M059J (cell line): ENCODE measurements around the gene CRACR2A. TPM values are rescaled to one million over a fixed set of nuclear protein-coding genes. Genes with fewer than 3 reads are reported as not detected.

Experiments used
- DNase-seq: peaks from one replicate; pipeline ENCODE4 v3.0.0-alpha.2; 2012; ENCODE audit warnings: low read depth
- total RNA-seq: library from RNA; depleted of rRNA; stranded (reverse); fragments of >200 nt; shearing (Covaris generic); gene quantifications from 2 replicates; pipeline ENCODE4 v1.2.3, GENCODE V29; 2014

The CRACR2A gene
- total RNA-seq, 1 experiment from 2014 or later, result not detected

- no peak for DNase-seq
Measured at GRCh38 chr12:3598896-3599860, 153.7 kb downstream of the CRACR2A start.

DNA sequence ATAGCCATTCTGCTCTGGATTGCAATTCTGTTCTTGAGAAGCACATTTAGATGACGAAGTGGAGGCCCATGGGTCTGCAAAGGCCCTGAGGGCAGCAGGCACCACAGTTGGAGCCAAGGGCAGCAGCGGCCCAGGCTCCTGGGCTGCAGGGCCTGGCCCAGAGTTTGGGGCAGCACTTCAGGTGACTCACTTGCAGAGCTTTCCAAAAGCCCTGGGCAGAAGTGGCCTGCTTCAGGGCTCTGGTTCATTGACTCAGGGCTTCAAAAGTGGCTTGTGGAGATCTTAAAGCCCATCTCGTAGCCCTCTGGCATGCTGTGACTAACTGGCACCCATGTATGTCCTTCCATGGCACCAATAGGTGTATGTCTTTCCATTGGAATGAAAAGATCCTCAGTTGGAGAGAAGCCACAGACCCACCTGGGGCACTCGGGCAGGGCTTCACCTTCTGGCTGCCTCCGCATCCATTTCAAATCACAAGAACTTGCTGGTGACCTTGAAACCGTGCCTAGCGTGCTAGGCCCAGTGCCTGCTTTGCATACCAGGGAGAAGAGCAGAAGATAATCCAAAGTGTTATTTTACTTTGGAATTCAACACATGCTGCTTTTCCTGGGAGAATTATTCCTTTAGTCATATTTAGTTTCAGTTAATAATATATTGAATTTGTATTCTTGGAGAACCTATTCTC lies 155.2 kb downstream of the CRACR2A start:
- DNase-seq, result no peak

DNA sequence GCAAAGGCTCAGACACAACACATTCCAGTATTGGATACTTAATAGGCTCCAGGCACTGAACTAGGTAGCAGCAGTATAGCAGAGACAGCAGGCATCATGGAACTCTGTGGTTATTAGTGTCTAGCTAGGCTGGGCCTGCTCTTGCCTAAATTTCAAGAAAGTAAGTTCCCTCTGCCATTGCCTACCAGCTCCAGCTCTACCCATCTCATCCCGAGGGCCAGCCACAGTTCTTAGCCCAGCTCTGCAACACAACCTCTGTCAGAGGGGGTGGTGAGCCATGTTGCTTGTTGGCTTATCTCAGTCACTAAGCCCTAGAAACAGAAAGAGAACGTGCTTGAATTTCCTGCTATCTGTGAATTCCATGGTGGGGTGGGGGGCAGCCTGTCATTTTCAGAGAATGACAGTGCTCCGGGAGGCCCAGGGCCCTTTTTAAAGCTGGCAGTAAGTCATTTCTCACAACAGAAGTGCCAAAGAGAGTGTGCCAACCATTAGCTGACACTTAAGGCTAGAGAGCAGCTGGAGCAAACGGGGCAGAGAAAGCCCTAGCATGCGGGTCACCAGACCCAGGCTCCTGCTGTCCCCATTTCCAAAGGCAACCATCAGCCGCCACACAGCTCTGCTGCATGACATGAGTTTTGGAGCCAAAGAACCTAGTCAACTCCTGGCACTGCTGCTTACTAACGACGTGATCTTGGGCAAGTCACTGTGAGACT lies 156.1 kb downstream of the CRACR2A start:
- no peak for DNase-seq

DNA sequence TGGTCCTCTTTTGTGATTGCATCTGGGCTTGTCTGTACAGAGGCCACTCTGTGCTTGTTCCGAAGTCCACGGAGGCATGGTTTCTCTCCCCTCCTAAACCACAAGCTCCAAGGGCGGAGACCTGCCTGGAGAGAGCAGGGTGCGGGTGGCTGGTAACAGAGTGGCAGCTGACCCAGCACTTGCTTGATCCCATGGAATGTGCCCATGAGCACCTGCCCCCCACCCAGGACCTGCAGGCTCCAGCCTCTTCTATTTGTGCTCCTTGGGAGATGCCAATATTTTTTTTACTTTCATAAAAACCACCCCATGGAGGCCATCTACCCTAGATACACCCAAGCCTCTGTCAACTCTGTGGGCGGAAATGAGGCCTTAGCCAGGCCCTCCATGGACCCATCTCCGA lies 157.2 kb downstream of the CRACR2A start:
- no peak for DNase-seq

GRCh38 chr12:3594966-3595365 lies 157.9 kb downstream of the CRACR2A start:
- no peak for DNase-seq

GRCh38 chr12:3593906-3594483 lies 158.9 kb downstream of the CRACR2A start:
- DNase-seq, result no peak

DNA sequence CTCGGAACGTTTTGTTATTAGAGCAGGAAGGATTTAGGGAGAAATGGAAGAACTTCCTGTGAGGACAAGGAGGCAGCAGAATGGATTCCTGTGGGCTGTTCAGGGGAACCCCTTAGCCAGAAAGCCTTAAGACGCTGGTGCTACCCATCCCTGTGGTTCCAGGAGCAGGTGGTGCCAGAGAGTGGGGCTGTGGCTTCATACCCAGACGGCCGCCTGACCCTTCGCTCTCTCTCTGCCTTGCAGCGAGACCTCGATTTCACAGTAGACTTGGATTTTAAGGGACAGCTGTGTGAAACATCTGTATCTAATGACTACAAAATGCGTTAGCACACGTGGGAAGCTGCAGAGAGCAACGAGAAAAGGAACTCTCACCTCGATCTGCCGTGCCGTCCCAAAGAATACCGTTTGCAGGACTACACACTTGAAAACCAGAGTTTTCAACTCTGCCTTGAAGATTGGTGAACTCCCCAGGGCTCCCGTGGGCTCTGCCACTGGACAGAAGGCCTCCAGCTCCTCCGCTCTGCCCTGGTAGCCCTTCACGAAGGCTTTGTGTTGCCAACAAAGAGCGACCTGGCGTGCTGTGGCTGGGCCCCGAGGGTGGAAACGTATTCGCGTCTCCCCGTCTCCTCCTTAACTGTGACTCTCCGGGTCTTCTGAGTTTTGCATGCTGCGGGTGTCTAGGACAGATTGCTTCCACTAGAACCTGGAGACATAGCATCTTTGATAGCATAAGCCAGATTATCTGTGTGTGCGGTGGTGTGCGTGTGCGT lies 159.9 kb downstream of the CRACR2A start:
- no peak for DNase-seq

DNA sequence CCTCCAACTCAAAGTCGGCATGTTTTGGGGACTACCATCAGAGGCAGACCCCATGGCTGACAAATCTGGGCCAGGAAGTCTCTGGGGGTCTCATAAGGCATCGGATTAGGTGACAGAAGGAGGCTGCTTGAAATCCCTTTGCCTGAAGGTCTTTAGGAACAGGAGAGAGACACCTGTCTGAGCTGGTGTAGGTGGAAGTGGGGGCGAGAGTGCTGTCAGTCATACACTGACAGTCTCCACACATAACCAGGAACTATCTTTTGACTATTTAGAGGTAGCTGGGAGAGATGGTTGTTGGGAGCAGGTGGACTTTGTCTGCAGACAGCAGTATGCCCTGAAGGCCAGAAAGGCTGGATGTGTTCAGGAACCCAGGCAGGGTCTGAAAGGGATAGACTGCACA lies 163.2 kb downstream of the CRACR2A start:
- no peak for DNase-seq

GRCh38 chr12:3587402-3588013 lies 165.4 kb downstream of the CRACR2A start:
- DNase-seq, result no peak

DNA sequence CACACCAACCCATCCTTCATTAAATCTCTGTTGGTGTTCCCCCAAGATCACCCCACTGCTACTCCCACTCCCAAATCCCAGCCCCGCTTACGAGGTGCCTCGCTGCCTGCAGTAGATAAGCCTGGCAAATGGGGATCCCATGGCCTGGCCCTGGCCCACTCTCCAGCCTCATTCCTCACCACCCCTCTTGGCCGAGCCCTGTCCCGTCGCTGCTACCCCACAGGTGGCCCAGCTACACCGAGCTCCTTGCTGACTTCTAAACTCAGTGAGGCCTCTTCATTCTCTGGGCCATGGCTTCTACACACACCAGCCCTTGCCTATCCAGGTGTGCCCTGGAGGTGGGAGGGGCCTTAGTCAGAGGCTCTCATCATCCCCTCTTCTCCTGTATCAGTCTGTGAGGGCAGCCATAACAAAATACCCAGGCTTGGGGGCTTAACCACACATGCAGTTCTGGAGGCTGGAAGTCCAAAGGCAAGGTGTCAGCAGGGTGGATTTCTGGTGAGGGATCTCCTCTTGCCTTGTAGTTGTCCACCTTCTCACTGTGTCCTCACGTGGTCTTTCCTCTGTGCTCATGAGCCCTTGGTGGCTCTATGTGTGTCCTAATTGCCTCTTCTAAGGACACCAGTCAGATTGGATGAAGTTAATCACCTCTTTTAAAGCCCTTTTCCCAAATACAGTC lies 169.1 kb downstream of the CRACR2A start:
- no peak for DNase-seq

DNA sequence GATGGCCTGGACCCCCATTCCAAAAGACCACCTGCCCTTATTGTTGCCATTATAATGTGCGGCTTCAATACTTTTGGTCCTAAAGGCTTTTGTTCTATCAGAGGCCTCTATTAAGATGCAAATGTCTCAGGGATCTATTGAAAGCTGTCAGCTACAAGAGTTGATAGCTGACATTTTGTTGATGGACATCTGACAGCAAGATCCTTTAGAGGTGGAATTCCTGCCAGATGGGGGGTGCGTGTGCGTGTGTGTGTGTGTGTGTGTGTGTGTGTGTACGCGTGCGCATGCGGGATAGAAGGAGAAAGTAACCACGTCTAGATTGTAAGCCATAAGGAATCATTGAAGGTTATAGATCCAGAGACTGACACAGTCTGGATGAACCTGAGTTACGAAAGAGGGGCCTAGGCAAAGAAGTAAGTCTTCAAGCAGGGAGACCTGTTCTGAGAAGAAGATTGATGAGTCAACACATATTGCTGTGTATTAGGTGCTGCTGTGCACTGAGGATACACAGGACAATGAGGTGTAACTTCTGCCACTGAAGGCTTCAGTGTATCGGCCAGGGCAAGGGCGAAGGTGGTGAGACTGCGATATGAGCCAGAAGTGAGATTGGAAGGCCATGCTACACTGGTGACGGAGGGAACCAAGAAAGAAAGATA lies 172.7 kb downstream of the CRACR2A start:
- no peak for DNase-seq

GRCh38 chr12:3579446-3580093 lies 173.3 kb downstream of the CRACR2A start:
- DNase-seq, result no peak

- no peak for DNase-seq
Measured at GRCh38 chr12:3578557-3578956, 174.4 kb downstream of the CRACR2A start.

GRCh38 chr12:3576891-3577290 lies 176.0 kb downstream of the CRACR2A start:
- DNase-seq, result no peak

DNA sequence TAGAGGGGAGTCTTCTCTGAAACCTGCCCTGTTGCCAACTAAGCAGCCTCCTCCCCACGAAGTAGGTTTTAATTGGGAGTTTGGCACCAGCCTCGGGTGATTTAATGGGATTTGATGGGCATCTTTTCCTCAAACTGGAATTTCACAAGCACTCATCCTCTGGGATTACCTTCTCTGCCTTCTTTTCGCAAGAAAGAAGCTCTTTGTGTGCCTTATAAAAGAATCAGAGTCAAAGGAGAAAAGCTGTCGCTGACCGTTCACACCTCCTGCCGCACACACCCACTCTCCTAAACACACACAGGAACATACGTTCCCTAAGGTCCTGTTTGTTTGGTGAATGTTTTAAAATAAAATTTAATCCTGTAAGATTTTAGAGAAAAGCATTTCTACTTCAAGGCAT lies 177.9 kb downstream of the CRACR2A start:
- DNase-seq, result no peak

DNA sequence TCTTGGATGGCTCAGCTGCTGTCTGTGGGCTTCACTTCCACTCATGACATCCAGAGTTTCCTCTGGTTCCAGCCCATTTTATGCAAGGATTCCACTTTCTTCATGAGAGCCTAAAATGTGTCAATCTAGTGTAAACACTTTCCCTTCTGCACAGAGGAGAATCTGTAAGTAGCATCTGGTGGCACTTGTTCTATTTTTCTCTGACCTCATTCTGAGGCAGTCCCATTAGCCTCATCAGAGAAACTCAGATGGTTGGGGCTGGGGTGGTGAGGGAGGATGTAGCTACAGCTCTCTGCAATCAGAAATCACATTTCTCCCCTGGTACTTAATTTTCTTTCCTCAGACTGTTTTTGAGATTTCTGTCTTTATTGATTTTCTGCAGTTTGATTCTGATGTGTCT lies 180.3 kb downstream of the CRACR2A start:
- DNase-seq, result no peak

DNA sequence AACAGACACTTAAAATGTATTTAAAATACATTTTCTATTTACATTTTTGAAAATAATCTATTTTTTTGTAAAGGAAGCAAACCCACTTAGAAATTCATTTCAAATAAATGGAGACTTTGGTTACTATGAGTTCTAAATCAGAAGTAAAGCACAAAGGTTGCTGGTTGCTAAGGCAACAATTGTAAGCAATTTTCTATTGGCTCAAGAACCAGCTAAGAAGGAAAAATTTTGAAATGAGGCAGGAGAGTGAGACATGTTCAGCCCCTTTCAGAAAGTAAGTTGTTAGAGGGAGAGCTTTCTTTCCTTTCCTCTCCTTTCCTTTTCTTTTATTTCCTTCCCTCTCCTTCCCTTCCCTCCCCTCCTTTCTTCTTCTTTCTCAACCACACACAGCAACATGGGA lies 181.2 kb downstream of the CRACR2A start:
- DNase-seq, result no peak

DNA sequence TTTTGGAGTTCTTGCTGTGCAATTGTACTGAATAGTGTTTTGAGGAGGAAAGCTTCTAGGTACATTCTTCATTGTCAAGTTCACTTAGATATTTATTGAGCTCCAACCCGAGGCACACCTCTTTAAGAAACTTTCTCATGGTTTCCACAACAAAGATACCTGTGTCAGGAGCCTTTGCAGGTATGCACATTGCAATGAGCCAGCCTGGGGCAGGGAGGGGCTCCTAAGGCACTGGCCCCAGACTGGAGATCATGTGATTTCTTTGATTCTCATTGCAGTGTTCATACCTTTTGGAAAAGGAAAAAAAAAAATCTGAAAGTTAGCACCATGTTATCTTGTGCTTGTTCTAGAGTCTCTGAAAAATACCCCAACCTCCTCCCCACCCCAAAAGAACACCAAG lies 181.6 kb downstream of the CRACR2A start:
- no peak for DNase-seq

GRCh38 chr12:3568695-3569094 lies 184.2 kb downstream of the CRACR2A start:
- DNase-seq, result no peak
